WI38 (cell line): Measurements from ENCODE around the gene HSPB6.

ENCODE experiments used
- H3K4me3 ChIP-seq: 2 replicates; pipeline ENCODE4 v1.5.1; 2011; ENCODE audit warnings: low read depth, mild to moderate bottlenecking, control low read depth, low read length
- TF ChIP-seq, protein P1 (sequence below): IDR thresholded peaks from 2 replicates; pipeline ENCODE4 v1.5.1; 2012; ENCODE audit warnings: low read depth, mild to moderate bottlenecking, control low read depth, low read length

Gene HSPB6

DNA sequence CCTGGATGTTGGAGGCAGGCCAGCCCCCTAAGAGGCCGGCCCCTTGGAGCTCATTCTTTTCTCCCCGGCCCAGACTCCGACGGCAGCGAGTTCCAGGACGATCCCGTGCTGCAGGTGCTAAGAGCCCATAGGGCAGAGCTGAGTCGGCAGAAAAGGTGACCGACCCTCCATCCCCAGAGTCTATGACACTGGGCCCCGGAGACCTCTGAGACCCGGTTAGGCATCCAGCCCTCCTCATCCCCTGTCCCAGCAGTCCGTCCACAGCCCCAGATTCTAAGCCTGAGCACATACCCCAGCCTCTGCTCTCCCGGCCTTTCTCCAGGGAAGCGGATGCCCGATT lies 11.2 kb upstream of the HSPB6 start:
- TF ChIP-seq, protein P1, sequence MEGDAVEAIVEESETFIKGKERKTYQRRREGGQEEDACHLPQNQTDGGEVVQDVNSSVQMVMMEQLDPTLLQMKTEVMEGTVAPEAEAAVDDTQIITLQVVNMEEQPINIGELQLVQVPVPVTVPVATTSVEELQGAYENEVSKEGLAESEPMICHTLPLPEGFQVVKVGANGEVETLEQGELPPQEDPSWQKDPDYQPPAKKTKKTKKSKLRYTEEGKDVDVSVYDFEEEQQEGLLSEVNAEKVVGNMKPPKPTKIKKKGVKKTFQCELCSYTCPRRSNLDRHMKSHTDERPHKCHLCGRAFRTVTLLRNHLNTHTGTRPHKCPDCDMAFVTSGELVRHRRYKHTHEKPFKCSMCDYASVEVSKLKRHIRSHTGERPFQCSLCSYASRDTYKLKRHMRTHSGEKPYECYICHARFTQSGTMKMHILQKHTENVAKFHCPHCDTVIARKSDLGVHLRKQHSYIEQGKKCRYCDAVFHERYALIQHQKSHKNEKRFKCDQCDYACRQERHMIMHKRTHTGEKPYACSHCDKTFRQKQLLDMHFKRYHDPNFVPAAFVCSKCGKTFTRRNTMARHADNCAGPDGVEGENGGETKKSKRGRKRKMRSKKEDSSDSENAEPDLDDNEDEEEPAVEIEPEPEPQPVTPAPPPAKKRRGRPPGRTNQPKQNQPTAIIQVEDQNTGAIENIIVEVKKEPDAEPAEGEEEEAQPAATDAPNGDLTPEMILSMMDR: no peak
- no peak overlapping the region for H3K4me3 ChIP-seq

DNA sequence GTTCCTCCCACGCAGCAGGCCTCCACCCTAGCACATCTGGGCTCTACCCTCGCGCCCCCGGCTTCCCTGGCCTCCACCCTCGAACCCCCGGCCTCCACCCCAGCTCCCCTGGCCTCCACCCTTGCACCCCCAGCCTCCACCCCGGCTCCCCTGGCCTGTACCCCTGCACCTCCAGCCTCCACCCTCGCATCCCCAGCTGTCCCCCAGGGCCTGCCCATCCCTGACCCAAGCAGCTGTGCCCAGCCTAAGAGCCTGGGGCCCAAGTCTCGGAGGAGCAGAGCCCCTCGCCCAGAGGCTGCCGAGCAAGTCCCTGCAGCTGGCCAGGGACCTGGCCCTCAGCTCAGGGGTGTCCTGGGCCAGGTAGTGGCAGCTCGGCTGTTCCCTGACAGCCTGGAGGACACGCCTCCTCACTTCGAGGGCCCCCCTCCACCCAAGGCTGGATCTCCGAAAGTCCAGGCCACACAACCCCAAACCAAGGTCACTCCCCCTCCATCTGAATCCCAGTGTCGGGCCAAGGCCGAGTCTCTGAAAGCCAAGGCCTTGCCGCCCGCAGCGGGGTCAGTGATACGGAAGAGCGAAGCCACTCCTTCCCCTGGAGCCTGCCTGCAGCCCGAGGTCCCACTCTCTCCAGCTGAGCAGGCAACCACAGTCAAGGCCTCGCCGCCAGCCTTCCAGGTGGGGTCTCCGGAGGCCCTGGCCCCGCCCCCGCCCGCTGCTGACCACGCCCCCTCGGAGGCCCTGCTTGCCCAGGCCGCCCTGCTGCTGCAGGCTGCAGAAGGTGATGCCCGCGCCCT lies 10.7 kb upstream of the HSPB6 start:
- H3K4me3 ChIP-seq: no peak overlapping the region
- TF ChIP-seq, protein P1: no peak

DNA sequence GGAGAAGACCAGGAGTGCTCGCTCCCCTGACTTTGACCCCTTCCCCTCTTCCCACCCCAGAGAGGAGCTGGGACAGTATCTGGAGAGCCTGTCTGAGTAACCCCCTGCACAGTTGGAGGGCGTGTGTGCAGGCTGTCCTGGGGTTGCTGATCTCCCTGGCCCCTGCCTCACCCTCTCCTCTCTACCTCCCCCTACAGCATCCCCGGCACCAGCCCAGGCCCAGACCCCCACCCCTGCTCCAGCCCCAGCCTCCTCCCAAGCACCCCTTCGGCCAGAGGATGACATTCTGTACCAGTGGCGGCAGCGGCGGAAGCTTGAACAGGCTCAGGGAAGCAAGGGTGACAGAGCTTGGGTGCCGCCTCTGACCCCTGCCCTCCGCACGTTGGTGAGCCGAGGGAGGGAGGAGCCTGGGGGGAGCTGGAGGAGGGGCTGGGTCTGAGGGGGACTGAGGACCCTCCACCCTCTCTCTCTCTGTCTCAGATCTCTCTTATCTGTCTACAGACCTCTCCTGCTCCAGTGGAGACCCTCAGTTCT lies 9.8 kb upstream of the HSPB6 start:
- no peak overlapping the region for H3K4me3 ChIP-seq
- TF ChIP-seq, protein P1: no peak

DNA sequence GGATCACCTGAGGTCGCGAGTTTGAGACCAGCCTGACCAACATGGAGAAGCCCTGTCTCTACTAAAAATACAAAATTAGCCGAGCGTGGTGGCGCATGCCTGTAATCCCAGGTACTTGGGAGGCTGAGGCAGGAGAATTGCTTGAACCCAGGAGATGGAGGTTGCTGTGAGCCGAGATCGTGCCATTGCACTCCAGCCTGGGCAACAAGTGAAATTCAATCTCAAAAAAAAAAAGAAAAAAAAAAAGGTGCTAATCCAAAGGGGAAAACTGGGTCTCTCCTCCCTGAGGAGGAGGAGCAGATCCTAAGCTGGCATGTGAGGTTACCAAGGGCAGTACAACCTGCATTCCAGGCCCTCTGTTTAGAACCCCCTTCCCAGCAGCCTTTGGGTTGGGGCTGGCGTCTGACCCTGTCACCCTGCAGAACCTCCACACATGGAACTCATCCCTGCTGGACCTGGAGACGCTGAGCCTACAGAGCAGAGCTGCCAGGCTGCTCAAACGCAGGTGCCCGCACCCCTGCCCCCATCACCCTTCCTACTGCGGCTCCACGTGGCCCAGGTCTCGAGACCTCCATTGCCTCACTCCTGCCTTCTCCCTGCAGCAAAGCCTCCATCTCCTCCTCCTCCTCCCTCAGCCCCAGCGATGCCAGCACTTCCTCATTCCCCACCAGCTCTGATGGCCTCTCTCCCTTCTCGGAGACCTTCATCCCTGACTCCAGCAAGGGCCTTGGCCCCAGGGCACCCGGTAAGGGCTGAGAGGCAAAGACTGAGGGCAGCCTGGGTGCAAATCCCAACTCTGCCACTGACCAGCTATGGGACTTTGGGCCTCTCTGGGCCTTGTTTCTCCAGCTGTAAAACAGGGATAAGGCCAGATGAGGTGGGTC lies 7.8 kb upstream of the HSPB6 start:
- TF ChIP-seq, protein P1: no peak
- H3K4me3 ChIP-seq: no peak overlapping the region

DNA sequence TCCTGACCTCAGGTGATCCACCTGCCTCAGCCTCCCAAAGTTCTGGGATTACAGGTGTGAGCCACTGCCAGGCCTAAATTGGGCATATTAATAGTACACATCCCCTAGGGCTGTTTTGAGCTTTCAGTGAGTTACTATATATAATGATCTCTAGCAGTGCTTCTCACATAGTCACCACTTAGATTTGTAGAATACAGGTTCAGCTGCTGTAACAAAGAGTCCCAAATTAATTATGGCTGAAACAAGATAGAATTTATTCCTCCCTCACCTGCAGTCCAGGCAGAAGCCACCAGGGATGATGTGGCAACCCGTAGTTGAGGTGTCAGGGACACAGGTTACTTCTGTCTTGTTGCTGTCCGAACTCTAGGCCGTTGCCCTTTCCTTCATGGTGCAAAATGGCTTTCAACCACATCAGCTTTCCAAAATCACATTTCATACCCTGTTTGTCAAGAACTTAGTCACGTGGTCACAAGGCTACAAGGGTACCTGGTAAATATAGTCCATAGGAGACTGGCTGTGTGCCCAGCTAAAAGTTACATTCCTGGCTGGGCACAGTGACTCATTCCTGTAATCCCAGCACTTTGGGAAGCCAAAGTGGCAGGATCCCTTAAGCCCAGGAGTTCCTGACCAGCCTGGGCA lies 4.0 kb upstream of the HSPB6 start:
- TF ChIP-seq, protein P1: no peak
- no peak overlapping the region for H3K4me3 ChIP-seq

DNA sequence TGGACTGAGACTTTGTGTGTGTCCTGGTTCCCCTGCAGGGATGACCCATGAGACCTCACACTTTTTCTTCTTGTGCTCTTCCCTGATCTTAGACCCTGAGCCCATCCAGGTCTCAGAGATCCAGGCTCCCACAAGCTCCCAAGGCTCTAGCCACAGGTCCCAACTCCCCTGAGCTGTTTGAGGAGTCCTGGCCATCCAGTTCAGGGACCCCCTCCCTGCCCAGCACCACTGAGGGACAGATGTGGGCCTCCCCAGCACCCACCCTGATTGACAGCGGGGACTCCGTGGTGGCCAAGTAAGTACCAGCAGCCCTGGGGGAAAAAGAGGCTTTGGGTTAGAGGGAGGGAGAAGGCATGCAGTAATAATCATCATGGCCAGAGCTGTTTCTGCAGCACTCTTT lies 2.9 kb upstream of the HSPB6 start:
- H3K4me3 ChIP-seq: no peak overlapping the region

More for the DNA sequence above, 2.9 kb upstream of the HSPB6 start:
- TF ChIP-seq, protein P1: no peak
